ENCODE measurements around the gene TSHZ1.

DNA sequence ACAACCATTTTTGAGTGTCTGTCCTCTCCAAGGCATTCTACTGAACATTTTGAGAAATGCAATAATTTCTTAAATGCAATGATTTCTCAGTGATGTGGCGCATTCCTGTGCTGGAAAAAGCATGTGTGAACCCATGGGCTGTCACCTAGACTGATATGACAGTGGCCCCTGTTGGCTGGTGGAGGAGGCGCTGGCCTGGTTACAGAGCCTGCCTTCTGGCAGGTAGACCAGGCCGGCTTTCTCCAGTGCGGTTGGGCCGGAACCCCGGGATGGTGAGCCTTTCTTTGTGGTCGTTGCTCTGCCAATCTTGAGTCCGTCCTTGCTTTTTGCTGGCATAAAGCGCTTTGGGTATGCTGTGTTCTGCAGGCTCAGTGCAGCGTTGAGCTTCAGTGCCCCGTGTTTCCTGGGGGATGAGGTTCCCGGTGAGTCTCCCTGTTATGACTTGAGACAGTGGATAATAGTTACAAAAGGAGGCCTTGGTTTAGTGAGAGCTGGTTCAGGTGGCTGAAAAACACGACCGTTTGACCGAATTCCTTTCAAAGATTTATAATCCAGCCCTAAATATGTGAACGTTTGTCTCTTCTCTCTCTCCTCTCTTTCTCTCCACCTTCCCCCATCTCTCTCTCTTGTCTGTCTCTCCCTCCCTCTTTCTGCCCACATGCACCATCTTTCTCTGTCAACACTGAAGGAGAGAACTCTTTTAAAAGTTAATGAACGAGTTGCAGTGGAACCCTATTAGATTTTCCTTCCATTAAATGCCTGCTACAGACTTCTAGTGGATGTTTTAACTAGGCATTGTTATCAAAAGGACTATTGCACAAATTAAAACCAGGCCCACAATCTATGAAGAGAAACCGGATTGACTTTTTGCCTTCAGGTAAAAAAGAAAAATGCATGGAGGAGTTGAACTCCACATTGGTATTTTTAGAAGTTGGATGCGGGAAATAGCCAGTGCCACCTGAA lies 34.0 kb downstream of the TSHZ1 start:
- no peak for TF ChIP-seq EZH2phosphoT487 (IDR thresholded peaks at IDR 0.05; ENCODE audit: insufficient read depth, low read depth)
- no peak for TF ChIP-seq EZH2 (IDR thresholded peaks at IDR 0.05; ENCODE audit: insufficient read depth, poor library complexity, severe bottlenecking)
